Fibroblast of skin of scalp (primary cell): Measurements from ENCODE around the gene RNF114. TPM values are rescaled to one million over a fixed set of nuclear protein-coding genes. Genes with fewer than 3 reads are reported as not detected.
"Not testable (repeated sequence)": the region's sequence is repeated elsewhere in the genome, so short reads cannot be mapped to it uniquely, and the experiment has no call there.

ENCODE experiments used
- DNase-seq: peaks from one replicate; pipeline ENCODE4 v3.0.0-alpha.2; 2013
- polyA plus RNA-seq, 2 experiments: library from polyadenylated mRNA; unstranded; fragments of 120-200 nt; gene quantifications; one replicate each; pipeline ENCODE4 v1.2.1, GENCODE V29; 2013; ENCODE audit not compliant: insufficient read length in 2 of 2

RNF114 gene
- 57.5 TPM for polyA plus RNA-seq (2013, experiment 1 of 2; ENCODE audit: insufficient read length)
- polyA plus RNA-seq (2013, experiment 2 of 2; ENCODE audit: insufficient read length): 54.4 TPM

- DNase-seq: peak; percentile 92
Observed at GRCh38 chr20:49936153-49937026, at the start of gene RNF114. Gene RNF114 (plus strand): TSS chr20:49936397. CDS start chr20:49936413, 16 bp downstream.

GRCh38 chr20:49886571-49887213, 49.5 kb upstream of the RNF114 start:
- DNase-seq: no peak

DNA sequence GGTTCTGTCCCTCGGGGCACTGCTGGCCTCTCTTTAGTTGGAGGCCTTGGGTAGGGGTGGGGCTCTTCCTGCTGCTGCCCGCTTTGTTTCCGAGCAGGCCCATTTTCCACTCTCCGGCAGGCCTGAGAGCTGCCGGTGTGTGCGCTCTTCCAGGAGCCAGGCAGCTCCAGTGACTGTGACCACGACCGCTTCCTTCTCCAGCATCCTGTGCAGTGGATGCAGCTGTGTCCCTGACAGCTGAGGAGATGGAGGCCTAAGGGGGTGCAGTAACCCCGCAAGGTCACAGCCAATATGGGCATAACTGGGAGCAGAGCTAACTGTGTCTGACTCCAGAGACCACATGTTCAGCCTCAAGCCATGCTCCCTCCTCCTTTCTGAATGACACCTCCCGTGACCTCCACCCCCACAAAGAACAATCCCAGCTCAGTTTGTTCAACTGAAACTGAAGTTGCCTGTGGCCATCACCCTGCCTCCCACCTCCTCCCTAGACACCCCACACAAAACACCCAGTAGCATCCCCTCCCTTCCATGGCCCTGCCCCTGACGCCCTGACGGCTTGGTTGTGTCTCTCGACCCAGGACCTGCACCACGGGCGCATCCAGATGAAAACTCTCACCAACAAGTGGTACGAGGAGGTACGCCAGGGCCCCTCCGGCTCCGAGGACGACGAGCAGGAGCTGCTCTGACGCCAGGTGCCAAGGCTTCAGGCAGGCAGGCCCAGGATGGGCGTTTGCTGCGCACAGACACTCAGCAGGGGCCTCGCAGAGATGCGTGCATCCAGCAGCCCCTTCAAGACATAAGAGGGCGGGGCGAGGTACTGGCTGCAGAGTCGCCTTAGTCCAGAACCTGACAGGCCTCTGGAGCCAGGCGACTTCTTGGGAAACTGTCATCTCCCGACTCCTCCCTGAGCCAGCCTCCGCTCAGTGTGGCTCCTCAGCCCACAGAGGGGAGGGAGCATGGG, 48.7 kb upstream of the RNF114 start:
- no peak for DNase-seq

DNA sequence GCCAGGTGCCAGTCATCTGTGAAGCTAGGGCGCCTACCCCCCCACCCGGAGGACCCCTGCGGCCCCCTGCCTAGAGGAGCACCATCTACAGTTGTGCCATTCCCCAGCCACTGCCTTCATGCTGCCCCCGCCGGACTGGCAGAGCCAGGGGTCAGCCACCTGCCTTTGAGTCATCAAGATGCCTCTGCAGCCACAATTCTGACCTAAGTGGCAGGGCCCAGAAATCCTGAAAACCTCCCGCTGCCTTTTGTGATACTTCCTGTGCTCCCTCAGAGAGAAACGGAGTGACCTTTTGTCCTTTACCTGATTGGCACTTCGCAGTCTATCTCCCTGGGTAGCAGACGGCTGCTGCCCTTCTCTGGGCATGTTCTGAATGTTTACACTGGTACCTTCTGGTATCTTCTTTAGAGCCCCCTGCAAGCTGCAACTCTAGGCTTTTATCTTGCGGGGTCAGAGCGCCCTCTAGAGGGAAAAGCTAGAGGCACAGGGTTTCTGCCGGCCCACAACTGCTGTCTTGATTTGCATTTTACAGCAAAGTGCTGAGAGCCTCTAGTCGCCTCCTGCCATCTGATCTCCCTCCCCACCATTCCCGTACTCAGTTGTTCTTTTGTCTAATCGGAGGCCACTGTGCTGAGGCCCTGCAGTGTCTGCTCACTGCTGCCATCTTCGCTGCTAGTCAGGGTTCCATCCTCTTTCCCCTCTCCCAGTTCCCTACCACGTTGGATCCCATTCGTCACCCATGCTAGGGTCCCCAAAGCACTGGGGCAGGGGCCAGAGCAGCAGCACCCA, 47.8 kb upstream of the RNF114 start:
- peak; percentile 57 for DNase-seq

DNA sequence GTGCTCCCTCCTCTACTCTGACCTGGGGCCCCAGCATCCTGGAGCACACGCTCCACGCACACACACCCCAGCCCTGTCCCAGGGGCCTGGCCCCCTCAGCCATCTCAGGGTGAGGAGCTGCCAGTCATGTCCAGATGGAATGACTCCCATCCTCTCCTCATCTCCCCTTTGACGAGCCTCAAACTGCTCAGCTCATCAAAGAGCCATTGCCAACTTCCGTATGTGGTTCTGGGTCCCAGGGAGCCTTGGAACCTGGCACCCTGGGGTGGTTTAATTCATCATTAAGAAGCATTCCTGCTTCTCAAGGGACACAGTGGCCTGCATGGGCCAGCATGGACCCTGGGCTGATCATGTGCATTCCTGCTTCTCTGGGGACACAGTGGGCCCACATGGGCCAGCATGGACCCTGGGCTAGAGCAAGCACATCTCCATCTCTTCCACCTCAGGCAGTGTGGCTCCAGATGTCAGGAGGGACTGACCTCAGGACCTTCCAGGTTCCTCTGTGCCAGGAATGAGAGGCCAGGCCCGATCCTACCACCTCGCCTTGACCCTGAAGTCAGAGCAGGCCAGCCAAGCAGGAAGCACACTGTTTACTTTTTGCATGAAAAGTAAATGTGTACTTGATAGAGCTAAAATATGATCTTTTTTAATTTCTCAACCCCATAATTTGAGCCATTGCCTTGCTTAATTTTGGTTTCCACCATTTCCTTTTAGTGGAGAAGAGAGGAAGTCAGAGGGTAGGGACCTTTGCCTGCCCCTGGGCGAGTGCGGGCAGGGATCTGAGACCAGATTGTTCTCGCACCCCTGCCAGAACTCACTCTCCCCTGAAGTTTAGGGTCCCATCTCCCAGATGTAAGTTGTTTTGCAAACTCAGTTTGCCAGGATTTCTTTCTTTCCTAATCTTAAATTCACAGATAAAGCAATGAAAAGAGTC, 46.9 kb upstream of the RNF114 start:
- DNase-seq: no peak

GRCh38 chr20:49889935-49890333, 46.3 kb upstream of the RNF114 start:
- DNase-seq: no peak

GRCh38 chr20:49890471-49891361, 45.5 kb upstream of the RNF114 start:
- peak; percentile 57 for DNase-seq

- DNase-seq: peak; percentile 48
Observed at GRCh38 chr20:49891476-49892110, 44.6 kb upstream of the RNF114 start.

GRCh38 chr20:49892260-49892659, 43.9 kb upstream of the RNF114 start:
- no peak for DNase-seq

DNA sequence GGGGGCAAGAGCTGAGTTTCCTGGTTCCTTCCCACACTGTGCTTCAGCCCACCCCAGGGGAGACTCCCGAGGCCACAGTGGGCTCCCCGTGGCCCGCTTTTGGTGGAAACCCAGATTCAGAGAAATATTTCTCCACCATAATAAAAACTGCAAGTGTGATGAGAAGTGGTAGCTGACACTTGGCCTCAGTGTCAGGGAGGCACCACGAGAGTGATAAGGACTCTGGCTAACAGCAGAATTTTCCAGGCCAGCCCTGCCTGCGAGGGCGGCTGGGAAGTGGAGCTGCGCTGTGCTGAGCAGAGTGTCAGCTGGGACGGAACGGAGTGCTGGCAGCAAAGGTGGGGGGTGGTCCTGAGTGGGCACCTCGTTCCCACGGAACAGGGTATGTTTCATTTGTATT, 43.4 kb upstream of the RNF114 start:
- no peak for DNase-seq

- peak; percentile 31 for DNase-seq
Observed at GRCh38 chr20:49893242-49894072, 42.7 kb upstream of the RNF114 start.

- DNase-seq: no peak
Observed at GRCh38 chr20:49894073-49894470, 42.1 kb upstream of the RNF114 start.

- DNase-seq: not testable (repeated sequence)
Observed at GRCh38 chr20:49895474-49896093, 40.6 kb upstream of the RNF114 start.

DNA sequence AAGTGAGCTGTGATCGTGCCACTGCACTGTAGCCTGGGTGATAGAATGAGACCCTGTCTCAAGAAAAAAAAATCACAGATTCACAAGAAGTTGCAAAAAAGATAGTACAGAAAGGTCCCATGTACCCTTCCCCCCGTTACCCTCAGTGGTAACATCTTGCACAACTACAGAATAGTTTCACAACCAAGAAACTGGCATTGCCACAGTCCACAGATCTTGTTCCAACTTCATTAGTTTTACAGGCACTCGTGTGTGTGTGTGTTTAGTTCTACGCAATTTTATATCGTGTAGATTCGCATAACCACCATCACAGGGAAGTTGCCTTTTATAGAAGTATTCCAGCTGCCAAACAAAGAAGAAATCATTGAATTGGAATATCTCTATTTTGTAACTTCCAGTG, 40.0 kb upstream of the RNF114 start:
- DNase-seq: no peak

DNA sequence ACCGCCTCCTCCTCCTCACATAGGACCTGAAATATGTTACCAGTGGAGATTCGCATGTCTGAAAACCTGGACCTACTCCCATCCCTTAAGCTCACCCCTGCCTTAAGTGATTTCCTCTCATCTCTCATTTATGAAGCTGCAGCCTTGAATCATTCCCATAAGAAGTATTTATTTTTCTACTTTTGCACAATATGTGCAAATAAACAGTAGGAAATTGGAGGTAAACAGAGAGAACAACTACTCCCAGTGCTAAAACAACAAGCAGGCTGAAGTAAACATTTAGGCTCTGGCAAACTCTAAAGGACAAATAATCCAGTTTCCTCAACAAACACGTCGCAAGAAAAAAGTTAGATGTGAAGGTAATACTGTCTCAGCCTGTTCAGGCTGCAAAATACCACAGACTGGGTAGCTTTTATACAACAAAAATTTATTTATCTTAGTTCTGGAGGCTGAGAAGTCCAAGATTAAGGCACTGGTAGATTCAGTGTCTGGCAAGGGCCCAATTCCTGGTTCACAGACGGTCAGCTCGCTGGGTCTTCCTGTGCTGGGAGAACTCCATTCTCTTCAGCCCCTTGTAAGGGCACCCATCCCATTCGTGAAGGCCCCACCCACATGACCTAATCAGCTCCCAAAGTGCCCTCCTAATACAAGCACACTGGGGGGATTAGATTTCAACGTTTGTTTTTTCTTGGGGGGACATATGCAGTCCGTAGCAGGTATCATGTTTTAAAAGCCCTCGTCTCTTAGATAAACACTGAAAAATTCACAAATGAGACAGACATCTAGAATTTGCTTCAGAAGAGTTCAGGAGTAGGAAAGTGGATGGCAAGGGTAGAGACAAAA, 36.4 kb upstream of the RNF114 start:
- DNase-seq: no peak

DNA sequence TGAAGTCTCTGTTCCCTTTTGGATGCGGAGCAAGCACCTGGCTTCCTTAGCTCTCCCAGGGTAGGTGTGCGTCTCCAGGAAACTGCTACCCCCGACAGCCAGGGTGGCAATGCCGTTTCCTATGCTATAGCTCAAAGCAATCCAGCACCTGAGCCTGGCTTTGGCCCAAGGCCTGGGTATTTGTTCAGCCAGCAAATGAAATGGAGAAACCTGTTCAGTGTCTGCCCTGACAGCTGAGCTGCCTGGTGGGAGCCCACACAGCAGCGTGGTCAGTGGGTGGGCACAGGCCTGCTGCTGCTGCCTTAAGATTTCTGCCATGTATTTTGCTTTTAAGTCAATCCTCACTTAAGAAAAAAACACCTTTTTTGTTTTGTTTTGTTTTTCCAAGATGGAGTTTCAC, 34.6 kb upstream of the RNF114 start:
- DNase-seq: no peak
